Fibroblast of skin of right quadriceps (primary cell): ENCODE measurements around the gene ATP6V1G1.
"Not testable (repeated sequence)": the region's sequence is repeated elsewhere in the genome, so short reads cannot be mapped to it uniquely, and the experiment has no call there.

ENCODE experiments used
- DNase-seq: peaks from one replicate; pipeline ENCODE4 v3.0.0-alpha.2; 2013

Gene ATP6V1G1

GRCh38 chr9:114587345-114588202 lies at the start of gene ATP6V1G1:
Gene ATP6V1G1 (plus strand): TSS chr9:114587769. CDS start chr9:114587839, 70 bp downstream.
- peak; percentile 99 for DNase-seq

DNA sequence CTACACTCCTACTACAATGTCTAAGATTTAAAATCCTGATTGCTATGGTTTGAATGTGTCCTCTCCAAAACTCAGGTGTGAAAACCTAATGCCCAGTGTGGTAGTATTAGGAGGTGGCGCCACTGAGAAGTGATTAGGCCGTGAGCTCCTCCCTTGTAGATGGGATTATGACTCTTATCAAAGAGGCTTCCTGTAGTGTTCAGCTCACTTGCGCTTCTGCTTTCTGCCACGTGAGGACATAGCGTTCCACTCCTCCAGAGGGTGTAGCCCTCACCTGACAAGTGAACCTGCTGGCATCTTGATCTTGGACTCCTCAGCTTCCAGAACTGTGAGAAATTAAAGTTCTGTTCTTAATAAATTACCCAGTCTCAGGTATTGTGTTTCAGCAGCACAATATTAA lies 49.3 kb upstream of the ATP6V1G1 start:
- DNase-seq = no peak

GRCh38 chr9:114539701-114540380 lies 47.7 kb upstream of the ATP6V1G1 start:
- no peak for DNase-seq

GRCh38 chr9:114545055-114545454 lies 42.5 kb upstream of the ATP6V1G1 start:
- DNase-seq = no peak

DNA sequence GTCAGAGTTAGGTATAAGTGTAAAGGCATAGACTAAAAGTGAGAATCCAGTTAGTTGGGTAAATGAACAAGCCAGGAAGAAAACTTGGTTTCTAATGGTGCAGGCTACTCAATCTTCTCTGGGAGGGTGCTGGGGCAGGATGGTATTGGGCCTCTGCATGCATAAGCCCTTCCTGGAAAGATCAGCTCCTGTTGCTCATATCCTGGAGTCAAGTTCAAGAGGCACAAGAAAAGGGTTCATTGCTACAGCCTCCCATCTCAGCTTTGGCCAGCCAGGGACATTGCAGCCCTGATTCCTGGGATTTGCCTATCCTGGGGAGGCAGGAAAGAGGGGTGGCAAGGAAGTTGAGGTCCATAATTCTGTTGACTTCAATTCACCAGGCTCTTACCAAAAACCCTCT lies 40.7 kb upstream of the ATP6V1G1 start:
- DNase-seq = no peak

DNA sequence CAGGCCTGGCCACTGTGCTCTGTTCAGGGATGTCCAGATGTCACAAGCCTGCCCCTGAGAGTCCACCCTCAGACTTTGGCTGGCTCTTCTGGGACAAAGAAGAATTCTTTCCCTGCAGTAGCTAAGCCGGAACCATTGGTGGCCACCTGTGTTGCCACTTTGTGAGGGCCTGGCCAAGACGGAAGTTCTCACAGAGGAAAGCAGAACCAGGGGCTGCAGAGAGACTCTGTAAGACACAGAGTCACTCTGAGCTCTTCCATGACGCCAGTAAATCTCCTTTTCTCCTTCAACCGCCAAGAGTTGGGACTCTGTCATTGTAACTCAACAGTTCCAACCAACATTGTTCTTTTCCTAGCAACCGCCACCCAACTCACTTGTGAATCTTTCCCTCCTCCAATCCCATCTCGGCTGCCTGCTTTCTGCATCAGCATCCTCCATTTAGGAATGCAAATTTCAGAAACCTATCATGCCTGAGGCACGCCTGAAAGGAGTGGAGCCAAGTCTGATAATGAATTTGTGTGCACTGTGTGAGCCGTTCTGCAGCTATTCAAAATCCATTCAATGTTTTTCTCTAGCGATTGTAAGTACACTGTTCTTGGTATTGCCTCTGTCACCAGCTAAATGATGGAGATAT lies 37.8 kb upstream of the ATP6V1G1 start:
- DNase-seq = peak; percentile 53

DNA sequence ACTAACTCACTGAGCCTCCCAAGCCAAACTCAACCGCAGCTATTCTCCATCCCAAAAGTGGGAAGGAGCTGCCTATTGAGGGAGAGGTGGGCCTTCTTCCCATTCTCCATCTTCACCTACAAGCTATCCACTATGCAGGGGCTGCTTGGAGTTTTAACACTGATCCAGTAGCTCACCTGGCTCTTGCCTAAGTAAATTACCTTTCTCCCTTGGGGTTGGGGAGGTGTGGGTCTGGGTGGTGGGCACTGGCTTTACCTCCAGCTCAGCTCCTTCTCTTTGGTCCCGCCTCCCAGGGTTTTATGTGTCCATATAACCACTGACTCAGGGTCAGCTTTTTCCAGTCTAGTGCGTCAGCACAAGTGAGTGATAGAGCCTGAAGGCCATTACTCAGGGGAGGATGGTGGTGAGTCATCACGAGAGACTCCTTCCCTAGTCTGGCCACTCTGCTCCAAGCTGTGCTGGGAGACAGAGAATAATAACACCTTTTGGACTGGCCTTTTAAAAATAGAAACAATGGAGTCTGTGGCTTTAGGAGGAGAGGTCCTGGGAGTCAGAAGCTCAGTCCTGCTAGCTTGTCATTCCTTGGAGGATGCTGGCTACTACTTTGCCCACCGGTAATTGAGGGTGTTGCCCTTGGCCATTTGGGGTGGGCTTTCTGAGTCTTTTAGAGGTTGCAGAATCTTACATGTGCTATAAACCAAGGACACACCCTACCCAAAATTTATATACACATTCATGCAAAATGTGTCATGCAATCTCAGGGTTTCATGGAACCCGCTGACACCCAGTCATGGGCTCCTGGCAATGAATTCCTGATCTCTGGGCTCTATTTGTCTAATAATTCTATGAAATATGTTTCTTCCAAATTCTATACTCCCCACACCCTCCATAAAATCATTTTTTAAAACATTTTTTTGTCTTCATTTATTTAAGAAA lies 35.6 kb upstream of the ATP6V1G1 start:
- peak; percentile 95 for DNase-seq

GRCh38 chr9:114552706-114553105 lies 34.9 kb upstream of the ATP6V1G1 start:
- no peak for DNase-seq

- no peak for DNase-seq
Observed at GRCh38 chr9:114553202-114553601, 34.4 kb upstream of the ATP6V1G1 start.

GRCh38 chr9:114555696-114556095 lies 31.9 kb upstream of the ATP6V1G1 start:
- no peak for DNase-seq

GRCh38 chr9:114558027-114558675 lies 29.4 kb upstream of the ATP6V1G1 start:
- no peak for DNase-seq

DNA sequence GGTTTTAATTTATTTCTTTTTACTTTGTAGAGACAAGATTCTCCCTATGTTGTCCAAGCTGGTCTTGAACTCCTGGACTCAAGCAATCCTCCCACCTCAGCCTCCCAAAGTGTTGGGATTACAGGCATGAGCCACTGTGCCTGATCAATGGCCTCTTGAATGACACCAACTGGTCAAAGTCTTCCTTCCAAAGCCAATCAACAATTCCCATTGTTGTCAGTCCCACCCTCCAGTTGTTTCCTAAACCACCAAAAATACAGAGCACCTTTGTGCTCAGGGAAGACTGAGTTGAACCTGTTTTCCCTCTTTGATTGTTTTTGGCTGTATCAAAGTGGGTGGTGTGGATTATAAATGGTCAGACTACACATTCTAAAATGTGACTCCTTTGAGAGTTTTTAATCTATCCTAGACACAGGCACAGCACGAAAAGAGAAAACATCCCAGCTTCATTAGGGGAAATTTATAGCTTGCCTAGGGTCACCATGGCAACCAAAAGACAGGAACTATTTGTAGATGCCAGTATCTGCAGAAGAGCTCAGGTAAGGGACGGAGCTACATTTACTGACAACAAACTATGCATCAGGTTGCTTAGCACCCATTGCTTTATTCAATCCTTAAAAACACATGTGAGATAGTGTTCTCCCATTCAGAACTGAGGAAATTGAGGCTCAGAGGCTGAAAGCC lies 27.6 kb upstream of the ATP6V1G1 start:
- DNase-seq = no peak

GRCh38 chr9:114560956-114561355 lies 26.6 kb upstream of the ATP6V1G1 start:
- DNase-seq = no peak

GRCh38 chr9:114561771-114562170 lies 25.8 kb upstream of the ATP6V1G1 start:
- no peak for DNase-seq

- no peak for DNase-seq
Observed at GRCh38 chr9:114565204-114565603, 22.4 kb upstream of the ATP6V1G1 start.

DNA sequence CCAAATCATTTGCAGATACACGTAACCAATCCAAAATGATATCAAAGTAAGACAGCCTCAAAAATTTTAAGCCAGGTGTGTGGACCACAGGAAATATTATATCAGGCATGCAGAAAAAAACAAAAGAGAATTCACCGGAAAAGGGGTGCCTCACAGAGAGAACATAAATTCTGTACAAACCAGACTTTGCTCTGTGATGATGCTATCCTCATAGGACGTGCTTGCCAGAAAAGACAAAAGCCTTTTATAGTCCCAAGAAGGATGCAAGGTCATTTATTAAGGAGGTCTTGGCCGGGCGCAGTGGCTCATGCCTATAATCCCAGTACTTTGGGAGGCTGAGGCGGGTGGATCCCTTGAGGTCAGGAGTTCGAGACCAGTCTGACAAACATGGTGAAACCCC lies 16.8 kb upstream of the ATP6V1G1 start:
- no peak for DNase-seq

- DNase-seq = no peak
Observed at GRCh38 chr9:114571391-114571790, 16.2 kb upstream of the ATP6V1G1 start.

DNA sequence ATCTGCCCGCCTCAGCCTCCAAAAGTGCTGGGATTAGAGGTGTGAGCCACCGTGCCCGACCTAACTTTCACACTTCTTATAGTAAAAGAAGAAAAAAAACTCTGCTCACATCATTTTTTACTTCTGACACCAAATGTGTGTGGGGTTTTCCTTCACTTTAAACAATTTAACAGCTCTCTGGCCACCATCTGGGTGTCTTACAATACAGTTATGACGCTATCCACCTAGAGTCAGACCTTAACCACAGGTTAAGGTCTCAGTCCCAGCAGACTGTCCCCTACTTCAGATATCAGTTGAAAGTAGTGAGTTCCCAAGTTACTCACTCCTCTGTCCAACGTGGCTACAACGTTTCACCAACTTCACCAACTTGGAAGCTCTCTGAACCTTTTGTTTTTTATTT lies 15.4 kb upstream of the ATP6V1G1 start:
- DNase-seq = no peak

- DNase-seq = no peak
Observed at GRCh38 chr9:114574438-114574837, 13.1 kb upstream of the ATP6V1G1 start.

DNA sequence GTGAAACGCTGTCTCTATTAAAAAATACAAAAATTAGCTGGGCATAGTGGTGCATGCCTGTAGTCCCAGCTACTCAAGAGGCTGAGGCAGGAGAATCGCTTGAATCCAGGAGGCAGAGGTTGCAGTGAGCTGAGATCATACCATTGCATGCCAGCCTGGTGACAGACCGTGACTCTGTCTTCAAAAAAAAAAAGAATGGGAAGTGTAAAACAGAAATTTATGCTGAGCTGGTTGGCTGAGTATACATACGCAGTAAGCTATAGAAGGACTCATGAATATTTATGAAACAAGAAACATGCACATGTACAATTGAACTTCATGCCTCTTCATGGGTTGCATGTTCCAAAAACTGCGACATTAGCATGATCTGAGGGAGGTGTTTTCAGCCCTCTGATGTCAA lies 10.8 kb upstream of the ATP6V1G1 start:
- not testable (repeated sequence) for DNase-seq

DNA sequence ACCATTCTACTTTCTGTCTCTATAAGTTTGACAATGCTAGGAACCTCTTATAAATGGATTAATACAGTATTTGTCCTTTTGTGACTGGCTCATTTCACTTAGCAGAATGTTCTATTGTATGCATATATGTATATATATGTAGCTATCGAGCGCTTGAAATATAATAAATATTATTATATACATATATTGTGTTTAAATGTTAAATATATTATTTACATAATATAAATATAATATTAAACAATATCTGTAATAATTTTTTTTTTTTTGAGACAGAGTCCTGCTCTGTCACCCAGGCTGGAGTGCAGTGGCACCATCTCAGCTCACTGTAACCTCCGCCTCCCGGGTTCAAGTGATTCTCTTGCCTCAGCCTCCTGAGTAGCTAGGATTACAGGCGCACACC lies 9.4 kb upstream of the ATP6V1G1 start:
- not testable (repeated sequence) for DNase-seq
